ENCODE results near the gene PEX3.

DNA sequence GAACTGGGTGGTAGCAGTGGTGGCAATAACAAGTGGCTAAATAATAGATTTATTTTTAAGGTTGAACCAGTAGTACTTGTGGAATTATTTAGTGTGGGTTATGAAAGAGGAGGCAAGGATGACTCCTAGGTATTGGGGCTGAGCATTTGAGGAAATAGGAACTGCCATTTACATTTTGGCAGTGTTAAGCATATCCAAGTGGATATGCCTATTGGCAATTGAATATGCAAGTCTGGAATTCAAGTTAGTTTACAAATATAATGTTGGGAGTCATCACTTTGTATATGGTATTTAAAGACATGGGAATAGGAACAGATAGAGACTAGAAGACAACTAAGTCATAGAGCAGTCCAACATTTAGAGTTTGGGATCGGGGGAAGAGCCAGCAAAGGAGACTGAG, 25.9 kb downstream of the PEX3 start:
- TF ChIP-seq, protein P1, sequence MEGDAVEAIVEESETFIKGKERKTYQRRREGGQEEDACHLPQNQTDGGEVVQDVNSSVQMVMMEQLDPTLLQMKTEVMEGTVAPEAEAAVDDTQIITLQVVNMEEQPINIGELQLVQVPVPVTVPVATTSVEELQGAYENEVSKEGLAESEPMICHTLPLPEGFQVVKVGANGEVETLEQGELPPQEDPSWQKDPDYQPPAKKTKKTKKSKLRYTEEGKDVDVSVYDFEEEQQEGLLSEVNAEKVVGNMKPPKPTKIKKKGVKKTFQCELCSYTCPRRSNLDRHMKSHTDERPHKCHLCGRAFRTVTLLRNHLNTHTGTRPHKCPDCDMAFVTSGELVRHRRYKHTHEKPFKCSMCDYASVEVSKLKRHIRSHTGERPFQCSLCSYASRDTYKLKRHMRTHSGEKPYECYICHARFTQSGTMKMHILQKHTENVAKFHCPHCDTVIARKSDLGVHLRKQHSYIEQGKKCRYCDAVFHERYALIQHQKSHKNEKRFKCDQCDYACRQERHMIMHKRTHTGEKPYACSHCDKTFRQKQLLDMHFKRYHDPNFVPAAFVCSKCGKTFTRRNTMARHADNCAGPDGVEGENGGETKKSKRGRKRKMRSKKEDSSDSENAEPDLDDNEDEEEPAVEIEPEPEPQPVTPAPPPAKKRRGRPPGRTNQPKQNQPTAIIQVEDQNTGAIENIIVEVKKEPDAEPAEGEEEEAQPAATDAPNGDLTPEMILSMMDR (IDR thresholded peaks at IDR 0.05; ENCODE audit: low read depth, low read length), result no peak
- TF ChIP-seq MYC (IDR thresholded peaks at IDR 0.05; ENCODE audit: low read depth, low read length), result no peak
